HG02973 (cell line): ENCODE measurements around the gene IRGC.
"Not testable (repeated sequence)": the region's sequence is repeated elsewhere in the genome, so short reads cannot be mapped to it uniquely, and the experiment has no call there.

Experiments used
- ATAC-seq: cut with Tn5 transposase; IDR thresholded peaks from one replicate; pipeline ENCODE4 v1.9.1; 2021; ENCODE audit warnings: moderate library complexity; ENCODE audit not compliant: unreplicated experiment

IRGC gene

DNA sequence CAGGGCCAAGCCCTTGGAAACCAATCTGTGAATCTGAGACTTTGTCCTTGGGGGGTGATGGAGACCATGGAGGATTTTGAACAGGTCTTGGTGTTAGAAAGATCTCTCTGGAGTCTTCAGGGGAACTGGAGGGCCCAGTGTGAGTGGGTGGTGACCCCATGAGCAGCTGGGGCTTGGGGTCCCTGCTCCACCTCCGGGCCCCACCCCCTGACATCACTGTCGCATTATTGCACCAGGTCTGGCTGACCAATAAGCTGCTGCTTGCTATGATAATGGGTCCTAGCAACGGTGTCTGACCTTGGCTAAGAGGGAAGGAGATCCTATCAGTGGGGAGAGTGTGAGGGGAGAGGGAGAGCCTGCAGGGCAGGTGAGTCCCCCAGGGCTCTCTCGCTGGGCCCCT lies at the start of gene IRGC:
IRGC (plus strand) TSS at position 301 of the 400 bp plus-strand sequence. CDS start 2,483 bp downstream, outside the sequence.
- no peak for ATAC-seq

- ATAC-seq: no peak
These were observed 48.6 kb upstream of the IRGC start for GRCh38 chr19:43667126-43667875.

- no peak for ATAC-seq
These were observed 47.9 kb upstream of the IRGC start for GRCh38 chr19:43667876-43668405.

DNA sequence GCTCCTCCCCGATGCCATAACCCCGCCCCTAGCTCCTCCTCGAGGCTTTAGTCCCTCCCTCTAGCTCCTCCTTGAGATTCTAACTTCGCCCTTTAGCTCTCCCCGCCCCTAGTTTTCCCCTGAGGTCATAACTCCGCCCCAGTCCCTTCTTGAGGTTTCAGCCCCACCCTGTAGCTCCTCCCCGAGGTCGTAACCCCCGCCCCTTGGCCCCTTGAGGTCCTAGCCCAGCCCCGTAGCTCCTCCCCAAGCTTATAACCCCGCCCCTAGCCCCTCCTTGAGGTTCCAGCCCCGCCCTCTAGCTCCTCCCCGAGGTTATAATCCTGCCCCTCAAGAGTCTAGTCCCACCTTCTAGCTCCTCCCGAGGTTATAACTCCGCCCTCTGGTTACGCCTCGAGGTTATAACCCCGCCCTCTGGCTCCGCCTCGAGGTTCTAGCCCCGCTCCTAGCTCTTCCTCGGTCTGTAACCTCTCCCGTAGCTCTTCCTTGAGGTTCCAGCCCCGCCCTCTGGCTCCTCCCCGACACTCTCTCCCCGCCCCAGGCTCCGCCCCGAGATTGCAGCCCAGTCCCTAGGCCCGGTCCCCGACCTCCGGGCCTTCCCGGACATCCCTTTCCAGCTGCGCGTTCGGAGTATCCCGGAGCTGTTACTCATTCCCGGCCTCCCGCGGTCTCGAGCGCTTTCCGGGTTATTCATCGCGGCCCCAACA lies 47.3 kb upstream of the IRGC start:
- ATAC-seq: peak; percentile 89

- ATAC-seq: no peak
These were observed 43.7 kb upstream of the IRGC start for GRCh38 chr19:43672061-43672679.

- ATAC-seq: no peak
These were observed 42.2 kb upstream of the IRGC start for GRCh38 chr19:43673637-43674036.

GRCh38 chr19:43674183-43674582 lies 41.7 kb upstream of the IRGC start:
- ATAC-seq: no peak

DNA sequence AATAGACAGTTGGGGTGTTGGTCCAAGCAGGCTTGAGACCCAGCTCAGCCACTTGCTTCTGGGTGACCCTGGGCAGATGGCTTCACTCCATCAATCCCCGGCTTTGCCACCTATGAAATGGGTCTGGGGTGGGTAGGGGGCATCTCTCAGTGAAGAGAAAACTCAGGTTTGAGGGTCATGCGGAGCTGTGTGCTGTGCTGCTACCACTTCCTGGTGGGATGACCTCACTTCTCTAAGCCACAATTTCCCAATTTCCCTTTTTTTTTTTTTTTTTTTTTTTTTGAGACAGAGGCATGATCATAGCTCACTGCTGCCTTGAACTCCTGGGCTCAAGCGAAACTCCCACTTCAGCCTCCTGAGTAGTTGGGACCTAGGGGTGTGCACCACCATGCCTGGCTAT lies 41.3 kb upstream of the IRGC start:
- ATAC-seq: no peak

DNA sequence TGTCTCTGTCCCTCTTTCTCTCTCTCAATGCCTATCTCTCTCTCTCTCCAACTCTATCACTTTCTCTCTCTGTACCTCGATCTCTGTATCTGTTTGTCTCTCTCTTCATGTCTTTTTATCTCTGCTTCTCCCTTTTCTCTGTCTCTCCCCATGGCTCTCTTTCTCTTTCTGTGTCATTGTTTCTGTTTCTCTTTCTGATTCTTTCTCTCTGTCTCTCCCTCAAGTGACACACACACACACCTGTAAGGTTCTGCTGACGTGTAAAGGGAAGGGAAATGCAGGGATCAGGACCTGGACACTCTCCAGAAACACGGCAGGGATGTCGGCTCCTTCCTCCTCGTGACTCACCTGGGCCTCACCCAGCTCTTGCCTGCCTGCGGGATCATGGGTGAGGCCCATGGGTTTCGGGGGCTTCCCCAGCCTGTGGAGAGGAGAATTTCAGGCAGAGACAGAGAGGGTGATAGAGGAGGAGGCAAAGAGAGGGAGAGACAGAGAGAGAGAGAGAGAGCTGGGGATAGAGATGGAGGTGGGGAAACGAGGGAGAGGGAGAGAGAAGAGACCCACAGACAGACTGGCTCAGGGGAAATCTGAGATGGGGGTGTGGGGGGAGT lies 40.5 kb upstream of the IRGC start:
- ATAC-seq: peak; percentile 67

DNA sequence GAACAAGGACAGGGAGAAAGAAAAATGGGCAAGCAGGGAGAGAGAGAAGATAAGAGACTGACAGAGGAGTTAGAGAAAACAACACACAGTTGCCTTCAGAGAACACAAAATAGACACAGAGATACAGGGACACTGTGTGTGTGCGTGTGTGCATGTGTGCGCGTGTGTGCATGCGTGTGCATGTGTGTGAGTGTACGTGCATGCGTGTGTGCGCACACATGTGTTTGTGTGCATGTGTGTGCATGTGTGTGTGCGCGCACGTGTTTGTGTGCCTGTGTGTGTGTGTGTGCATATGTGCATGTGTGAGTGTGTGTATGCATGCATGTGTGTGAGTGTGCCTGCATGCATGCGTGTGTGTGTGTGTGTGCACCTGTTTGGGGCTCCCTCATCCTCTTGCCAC lies 40.0 kb upstream of the IRGC start:
- ATAC-seq: no peak

DNA sequence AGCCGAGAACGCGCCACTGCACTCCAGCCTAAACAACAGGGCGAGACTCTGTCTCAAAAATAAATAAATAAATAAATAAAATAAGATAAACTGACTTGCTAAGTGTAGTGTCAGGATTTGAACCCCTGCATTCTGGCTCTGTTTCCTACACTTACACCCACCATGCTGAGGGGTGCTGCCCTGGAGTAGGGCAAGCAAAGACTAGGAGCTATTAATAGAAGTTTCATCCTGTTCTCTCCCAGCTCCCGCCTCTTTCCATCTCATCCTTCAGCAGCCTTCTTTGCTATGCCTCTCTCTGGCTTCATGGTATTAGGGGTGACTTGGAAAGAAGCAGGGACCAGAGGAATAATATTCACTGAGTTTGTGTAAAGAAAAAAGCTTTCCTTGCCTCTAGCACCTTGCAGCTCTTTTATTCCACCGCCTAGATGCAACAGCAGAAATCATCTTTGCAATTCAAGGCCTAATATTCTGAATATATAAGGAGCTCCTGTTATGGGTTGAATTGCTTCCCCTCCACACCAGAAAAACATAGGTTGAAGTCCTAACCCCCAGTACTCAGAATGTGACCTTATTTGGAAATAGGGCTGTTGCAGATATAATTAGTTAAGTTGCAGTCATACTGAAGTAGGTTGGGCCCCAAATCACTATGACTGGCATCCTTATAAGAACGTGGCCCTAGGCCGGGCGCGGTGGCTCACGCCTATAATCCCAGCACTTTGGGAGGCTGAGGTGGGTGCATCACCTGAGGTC lies 37.2 kb upstream of the IRGC start:
- no peak for ATAC-seq

DNA sequence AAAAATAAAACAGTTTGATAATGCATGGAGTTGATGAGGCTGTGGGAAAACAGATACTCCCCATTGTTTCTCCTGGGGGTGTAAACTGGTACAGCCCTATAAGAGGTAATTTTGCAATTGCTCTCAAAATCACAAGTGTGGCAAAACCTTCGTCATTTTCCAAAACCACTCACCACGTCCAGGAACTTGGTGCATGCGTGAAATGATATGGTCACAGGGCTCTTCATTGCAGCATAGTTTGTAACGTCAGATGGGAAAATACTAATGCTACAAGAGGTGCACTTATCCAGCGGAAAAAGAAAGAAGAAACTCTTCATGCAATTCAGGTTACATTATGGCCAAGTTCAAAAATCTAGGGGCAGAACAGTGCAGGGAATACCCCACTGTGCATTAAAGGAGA lies 34.1 kb upstream of the IRGC start:
- no peak for ATAC-seq

- ATAC-seq: not testable (repeated sequence)
These were observed 33.6 kb upstream of the IRGC start for GRCh38 chr19:43682269-43682668.

- ATAC-seq: no peak
These were observed 32.8 kb upstream of the IRGC start for GRCh38 chr19:43682824-43683661.

DNA sequence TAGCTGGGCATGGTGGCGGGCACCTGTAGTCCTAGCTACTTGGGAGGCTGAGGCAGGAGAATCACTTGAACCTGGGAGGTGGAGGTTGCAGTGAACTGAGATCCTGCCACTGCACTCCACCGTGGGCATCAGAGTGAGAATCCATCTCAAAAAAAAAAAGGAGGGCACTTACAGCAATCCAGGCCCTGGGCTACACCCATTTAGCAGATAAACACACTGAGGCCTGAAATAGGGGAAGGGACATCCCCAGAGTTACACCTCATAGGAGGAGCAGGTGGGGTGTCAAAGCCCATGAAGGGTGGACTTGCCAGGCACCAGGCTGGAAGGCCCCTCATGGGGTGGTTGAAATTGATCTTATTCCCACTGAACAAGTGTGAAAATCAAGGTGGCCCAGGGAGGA lies 32.0 kb upstream of the IRGC start:
- ATAC-seq: no peak

DNA sequence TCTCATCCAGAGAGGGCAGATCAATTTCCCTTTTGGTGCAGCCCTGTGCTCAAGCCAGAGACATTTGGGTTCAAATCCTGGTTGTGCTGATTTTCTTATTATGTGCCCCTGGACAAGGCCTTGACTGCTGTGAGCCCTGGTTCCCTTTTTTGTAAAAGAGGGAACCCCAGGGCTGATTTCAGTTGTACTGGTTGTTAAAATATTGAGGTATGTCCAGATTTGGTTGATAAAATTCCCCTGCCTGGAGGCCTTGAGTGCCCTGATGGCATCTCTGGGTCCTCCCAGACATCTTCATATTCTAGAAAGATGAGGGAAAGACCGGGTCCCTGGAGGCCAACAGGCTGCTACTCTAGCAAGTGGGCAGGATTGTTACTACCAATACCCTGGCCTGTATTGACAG lies 31.6 kb upstream of the IRGC start:
- ATAC-seq: no peak

DNA sequence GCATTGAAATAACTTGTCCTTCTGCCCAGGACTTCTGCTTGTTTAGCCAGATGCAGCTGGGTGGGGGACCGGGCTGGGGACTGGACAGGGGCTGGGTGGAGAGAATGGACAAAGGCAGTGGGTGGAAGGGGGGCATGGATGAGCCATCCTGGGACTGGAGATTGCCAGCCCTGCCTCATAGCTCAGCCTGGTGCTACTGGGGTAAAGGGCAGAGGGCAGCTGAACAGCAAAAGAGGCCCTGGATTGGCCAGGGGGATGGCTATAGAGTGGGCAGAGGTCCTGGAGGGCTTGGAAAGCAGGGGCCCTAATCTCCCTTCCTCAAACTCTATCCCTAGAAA lies 28.2 kb upstream of the IRGC start:
- ATAC-seq: no peak

- ATAC-seq: no peak
These were observed 27.7 kb upstream of the IRGC start for GRCh38 chr19:43688059-43688701.

DNA sequence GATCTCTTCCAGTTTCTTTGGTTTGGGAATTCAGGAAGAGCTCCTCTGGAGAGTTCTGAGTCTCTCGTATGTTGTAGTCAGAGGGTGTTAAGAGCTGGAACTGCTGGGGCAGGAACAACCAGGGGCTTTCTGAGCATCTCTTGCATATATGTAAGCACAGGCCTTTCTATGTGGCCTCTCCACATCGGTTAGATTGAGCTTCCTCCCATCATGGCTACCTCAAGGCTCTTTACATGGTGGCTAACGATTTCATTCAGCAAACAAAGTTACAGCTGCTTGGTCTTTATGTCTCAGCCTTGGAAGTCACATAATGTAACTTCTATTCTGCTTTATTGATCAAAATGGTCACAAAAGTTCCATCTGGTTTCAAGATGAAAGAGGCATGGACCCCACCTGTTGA lies 25.4 kb upstream of the IRGC start:
- no peak for ATAC-seq
